Renal cortex interstitium (tissue), 15 donors: Measurements from ENCODE around the gene TASL. TPM values are rescaled to one million over a fixed set of nuclear protein-coding genes. Genes with fewer than 3 reads are reported as not detected.
"Not testable (repeated sequence)": the region's sequence is repeated elsewhere in the genome, so short reads cannot be mapped to it uniquely, and the experiment has no call there.

Experiments
- DNase-seq, 11 donors: peaks; one replicate each; pipeline ENCODE4 v3.0.0-alpha.2; 2013; ENCODE audit warnings: low read depth in 9 of 11, low spot score in 4 of 11; ENCODE audit errors: extremely low read depth in 1 of 11
- long read RNA-seq, 16 experiments: transcript quantifications; one replicate each; lab custom pipeline, GENCODE V29; 2026
- polyA plus RNA-seq, 3 donors: library from polyadenylated mRNA; unstranded; fragments of 120-200 nt; gene quantifications; one replicate each; pipeline ENCODE4 v1.2.1, GENCODE V29; 2013; ENCODE audit not compliant: insufficient read length in 3 of 3

TASL gene
- under 1 TPM; 0.42 to 0.59 (median 0.47) TPM for polyA plus RNA-seq
- long read RNA-seq, donor 1, result 0 reads
- long read RNA-seq, donor 2, result 0 reads
- long read RNA-seq, donor 3, result 0 reads
- long read RNA-seq, donor 4, result 0 reads
- long read RNA-seq, donor 5, result 0 reads
- long read RNA-seq, donor 6, result 0 reads
- long read RNA-seq, donor 7, result 0 reads
- long read RNA-seq, donor 8, result 0 reads
- long read RNA-seq, donor 9, result 0 reads
- long read RNA-seq, donor 10, result 0 reads
- long read RNA-seq, donor 11, result 0 reads
- long read RNA-seq, donor 12, result 0 reads
- long read RNA-seq, donor 13, result 0 reads
- long read RNA-seq, donor 14, result 0 reads
- long read RNA-seq, donor 15, result 0 reads
- long read RNA-seq, donor 16, result 0 reads

DNA sequence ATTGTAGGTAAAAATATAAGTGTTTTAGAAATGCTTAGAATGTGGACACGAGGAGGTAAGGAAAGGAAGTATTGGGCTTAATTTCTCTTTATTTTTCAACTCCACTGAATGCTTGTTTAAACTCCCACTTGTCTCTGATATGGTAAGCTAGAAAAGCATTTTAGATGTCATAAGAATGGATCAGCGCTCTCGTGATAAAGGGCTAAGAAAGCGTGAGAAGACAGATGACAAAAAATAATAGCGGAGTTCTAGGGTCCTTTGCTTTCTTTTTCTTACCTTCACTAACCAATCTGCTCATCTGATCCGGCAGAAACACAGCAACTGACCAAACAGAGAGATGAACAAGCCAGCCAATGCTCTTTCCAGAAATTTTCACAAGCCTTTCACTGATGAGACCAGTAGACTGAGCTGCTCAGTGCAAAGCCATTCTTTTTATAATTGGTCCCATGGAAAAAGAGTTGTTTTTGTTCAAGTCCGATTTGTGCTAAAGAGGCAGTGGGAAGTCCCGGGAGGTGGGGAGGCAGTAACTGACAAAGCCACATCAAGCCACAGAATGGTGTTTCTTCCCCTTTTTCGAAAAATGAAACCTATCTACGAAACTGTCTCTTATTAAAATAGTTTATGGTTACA lies at the start of gene TASL:
TASL (minus strand) TSS at position 405 of the 630 bp plus-strand sequence. CDS start 17,411 bp downstream, outside the sequence.
- DNase-seq, result no peak

DNA sequence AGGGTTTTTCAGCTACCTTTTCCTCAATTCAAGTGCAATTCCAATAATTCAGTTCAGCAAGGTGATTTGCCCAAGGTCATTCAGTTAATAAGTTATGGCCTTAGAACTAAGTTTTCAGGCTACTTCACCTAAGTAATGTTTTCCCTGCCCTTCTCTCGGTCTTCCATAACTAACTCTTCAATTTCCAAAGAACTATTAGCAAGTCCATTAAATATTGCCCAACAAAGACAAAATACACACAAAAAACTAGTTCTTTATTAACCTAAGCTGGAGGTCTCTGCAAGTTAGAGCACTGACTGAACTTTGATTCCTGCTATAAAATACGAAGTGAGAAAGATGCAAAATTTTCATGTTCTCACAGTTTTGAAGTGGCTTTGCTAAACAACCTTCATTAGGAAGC lies 48.8 kb upstream of the TASL start:
- DNase-seq, result no peak

GRCh38 chrX:30622361-30622760 lies 44.8 kb upstream of the TASL start:
- DNase-seq, result no peak

DNA sequence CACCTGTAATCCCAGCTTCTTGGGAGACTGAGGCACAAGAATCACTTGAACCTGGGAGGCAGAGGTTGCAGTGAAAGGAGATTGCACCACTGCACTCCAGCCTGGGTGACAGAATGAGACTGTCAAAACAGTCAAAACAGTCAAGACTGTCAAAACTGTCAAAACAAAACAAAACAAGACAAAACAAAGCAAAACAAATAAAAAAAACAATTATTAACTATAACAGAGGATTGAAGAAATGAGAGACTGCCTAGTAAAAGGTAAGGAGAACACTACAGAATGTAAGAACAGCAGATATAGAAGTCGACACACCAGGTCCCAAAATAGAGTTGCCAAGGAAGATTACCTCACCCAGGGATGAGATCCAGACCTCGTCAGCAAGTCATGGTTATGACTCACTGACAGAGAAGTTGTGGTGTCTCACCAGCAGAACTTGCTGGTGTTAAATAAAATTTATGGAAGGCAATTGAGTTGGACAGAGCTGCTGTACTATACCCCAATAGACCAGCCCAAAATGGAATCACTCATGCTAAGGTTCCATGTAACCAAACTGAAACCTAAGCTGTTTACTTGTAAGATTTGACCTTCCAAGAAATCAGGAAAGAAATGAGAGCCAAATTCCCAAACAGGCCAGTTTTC lies 43.5 kb upstream of the TASL start:
- no peak for DNase-seq

DNA sequence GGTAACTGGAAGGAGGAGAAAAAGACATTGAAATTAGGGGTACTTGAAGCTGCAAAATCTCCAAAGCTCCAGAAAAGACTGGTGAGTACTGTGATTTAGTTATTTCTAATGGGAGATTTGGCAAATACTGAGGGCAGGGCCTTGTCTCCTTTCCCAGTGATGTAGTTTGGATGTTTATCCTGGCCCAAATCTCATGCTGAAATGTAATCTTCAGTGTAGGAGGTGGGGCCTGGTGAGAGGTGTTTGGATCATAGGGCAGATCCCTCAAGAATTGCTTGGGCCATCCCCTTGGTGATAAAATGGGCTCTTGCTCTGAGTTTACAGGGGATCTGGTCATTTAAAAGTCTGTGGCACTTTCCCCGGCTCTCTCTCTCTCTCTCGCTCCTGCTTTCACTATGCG lies 42.6 kb upstream of the TASL start:
- DNase-seq, result no peak

- DNase-seq, result no peak
Measured at GRCh38 chrX:30618160-30618765, 40.7 kb upstream of the TASL start.

GRCh38 chrX:30615229-30615628 lies 37.7 kb upstream of the TASL start:
- DNase-seq, result no peak

DNA sequence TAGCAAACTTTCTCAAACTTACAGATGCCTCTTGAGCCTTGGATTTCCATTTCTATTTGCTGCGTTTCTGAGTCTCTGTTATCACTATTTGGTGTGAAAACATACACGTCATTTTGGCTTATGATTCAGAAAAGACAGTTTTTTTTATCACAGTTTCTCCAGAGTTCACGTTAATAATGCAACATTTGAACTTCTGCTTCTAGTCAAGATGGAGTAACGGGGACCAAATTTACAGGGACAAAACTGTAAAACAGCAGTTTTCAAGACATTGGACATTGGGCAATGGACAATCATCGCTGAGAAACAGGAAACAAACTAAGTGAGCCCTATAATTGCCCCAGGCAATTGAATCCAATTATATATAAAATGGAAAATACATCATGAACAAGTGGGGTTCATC lies 36.2 kb upstream of the TASL start:
- no peak for DNase-seq

GRCh38 chrX:30612250-30612655 lies 34.7 kb upstream of the TASL start:
- no peak for DNase-seq

GRCh38 chrX:30610026-30610425 lies 32.5 kb upstream of the TASL start:
- no peak for DNase-seq

DNA sequence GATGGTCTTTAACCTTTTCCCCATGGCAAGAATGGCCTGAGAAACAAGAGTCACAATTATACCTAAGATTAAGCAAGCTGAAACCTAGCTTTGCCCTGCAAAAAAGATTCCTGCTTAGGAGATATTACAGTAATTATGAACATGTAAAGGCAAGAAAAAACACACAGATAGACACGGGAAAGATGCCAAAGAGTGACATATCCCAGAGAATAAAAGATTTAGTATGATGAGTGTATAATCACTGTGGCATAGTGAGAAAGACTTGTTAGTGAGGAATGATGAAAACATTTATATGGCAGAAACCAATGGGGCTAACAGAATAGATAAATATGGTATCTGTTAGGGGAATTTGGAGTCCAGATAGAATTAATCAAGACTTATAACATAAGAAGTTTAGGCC lies 29.6 kb upstream of the TASL start:
- no peak for DNase-seq

- DNase-seq, result not testable (repeated sequence)
Measured at GRCh38 chrX:30600269-30601176, 23.0 kb upstream of the TASL start.

DNA sequence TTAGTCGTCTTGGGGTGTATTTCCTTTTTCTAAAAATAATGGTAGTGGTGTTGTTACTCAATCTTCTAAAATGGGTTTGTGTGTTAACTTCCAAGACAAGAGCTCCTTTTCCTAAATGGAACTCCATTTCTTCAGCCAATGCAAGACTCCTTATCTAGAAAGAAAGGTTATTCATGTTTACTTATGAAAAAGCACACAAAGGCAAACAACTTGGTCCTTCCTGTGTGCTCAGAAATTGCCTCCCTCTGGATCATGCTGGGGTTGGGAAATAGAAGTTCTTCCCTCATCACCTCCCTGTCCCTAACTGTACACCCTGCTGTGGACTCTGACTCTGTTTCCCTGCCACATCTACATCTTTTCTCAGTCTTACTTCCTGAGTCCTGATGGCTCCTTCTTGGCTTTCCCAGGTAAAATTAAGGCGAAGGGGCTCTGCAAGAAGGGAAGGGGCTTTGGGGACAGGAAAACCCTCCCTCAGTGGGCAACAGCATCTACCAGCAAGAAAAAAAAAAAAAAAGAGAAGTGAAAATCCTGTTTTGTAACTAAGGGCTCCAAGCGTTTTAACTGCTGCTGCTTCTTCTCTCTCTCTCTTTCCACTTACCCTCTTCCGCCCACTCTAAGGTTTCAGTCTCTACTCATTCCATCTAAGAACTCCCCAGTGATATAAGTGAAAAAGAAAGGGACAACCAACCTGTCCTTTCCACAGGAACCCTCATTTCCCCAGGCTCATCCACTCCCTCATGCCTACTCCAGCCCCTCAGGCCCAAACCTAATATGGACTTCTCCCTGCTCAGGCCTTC lies 19.8 kb upstream of the TASL start:
- DNase-seq, result no peak

- DNase-seq, result no peak
Measured at GRCh38 chrX:30593440-30594200, 16.1 kb upstream of the TASL start.

- no peak for DNase-seq
Measured at GRCh38 chrX:30592831-30593230, 15.3 kb upstream of the TASL start.

- no peak for DNase-seq
Measured at GRCh38 chrX:30590368-30590767, 12.8 kb upstream of the TASL start.

- no peak for DNase-seq
Measured at GRCh38 chrX:30589146-30589888, 11.8 kb upstream of the TASL start.
